Panc1 (cell line): Measurements from ENCODE around the gene FAM186B.

Experiments
- CTCF ChIP-seq: fragments of 450-650 bp; IDR thresholded peaks from 2 replicates; pipeline ENCODE4 v1.5.1; 2017; ENCODE audit warnings: mild to moderate bottlenecking
- POLR2AphosphoS5 ChIP-seq: IDR thresholded peaks from 2 replicates; pipeline ENCODE4 v1.6.1; 2012; ENCODE audit warnings: mild to moderate bottlenecking, low read depth, low read length, moderate library complexity

GRCh38 chr12:49635036-49635435 lies 29.6 kb upstream of the FAM186B start:
- TF ChIP-seq POLR2AphosphoS5 (no peak), CTCF (no peak)
